GM13976 (cell line): ENCODE results near the gene TP53BP2.

Source experiments
- DNase-seq: peaks from one replicate; pipeline ENCODE4 v3.0.0; 2012; ENCODE audit warnings: low spot score
- CTCF ChIP-seq: IDR thresholded peaks from 2 replicates; pipeline ENCODE4 v1.5.1; 2012; ENCODE audit warnings: borderline replicate concordance, mild to moderate bottlenecking; ENCODE audit not compliant: insufficient read depth; ENCODE audit errors: extremely low read depth, missing control alignments, control extremely low read depth
- in situ Hi-C: fragments of 300-500 bp; cut with MboI; formaldehyde crosslinking; loops from one replicate; pipeline ENCODE4 v1.12.0; 2022; ENCODE audit warnings: low sequenced_read_pairs, mixed read lengths, inconsistent platforms; ENCODE audit not compliant: unreplicated experiment

Gene TP53BP2

DNA sequence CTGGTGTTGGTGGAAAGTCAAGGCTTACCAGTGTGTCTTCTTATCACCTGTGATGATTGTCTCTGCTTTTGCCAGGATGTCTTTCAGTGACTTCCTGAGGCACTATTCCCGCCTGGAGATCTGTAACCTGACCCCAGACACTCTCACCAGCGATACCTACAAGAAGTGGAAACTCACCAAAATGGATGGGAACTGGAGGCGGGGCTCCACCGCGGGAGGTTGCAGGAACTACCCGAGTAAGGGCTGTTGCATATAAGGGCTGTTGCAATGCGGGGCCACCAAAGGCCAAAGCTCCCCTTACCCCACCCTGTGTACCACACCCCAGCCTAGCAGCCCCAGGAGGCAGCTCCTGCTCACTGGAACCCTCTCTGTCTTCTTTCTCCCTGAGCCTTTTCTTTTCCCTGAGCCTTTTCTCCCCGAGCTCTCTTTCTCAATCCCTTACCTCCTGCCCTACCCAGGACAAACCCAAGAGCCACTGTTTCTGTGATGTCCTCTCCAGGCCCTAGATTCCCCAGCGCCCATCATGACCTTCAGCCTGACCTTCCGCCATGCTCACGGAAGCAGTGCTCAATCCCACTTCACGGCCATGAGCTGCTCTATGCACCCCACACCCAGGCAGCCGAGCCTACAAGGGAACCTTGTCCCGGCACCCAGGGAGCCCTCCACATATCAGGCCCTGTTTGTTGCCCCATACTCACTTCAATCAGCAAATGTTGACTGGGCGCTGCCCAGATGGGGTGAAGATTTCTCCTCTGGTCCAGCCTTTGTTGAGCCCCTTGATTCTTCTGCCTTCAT, 92.8 kb downstream of the TP53BP2 start:
- in situ Hi-C loops = no loop called here
- DNase-seq = no peak
- TF ChIP-seq CTCF = no peak

- DNase-seq = no peak
- no peak for TF ChIP-seq CTCF
- in situ Hi-C loops = no loop called here
Observed at GRCh38 chr1:223751696-223752095, 94.1 kb downstream of the TP53BP2 start.

DNA sequence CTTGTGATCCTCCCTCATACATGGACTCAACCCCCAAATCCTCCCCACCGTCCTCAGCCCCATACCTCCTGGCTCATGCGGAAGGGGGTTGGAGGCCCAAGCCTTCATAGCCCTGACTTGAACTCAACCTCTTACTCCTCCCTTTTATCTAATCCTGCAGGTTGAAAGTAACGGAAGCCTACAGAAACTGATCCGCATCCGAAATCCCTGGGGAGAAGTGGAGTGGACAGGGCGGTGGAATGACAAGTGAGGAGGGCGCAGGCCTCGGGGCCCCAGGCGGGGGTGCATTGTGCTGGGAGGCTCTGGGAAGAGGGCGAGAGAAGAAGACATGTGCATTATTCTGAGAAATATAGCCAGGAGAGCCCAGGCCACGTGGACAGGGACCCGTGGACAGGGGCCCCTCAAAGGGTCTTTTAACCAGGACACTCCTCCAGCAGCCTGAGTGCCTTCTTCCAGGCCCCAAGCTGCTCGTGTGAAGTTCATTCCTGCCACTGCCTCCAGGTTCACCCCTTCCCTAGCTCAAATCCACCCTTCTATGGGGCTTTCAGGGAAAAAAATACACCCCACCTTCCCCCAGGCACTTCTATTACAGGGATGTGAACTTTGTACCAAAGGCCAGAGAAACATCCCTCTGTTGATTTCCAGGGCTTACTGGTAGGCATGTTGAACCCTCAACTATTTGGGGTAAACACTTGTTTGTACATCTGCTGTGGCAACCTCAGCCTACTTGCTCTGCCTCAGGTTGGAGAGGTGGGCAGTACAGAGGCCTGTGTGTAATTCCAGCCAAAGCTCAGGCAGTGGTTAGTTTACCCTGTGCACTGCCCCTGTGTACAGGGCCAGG, 94.8 kb downstream of the TP53BP2 start:
- in situ Hi-C loops = no loop called here
- no peak for DNase-seq
- TF ChIP-seq CTCF = no peak

GRCh38 chr1:223748773-223749733, 96.7 kb downstream of the TP53BP2 start:
- peak; percentile 90 for TF ChIP-seq CTCF
- DNase-seq = peak; percentile 84

GRCh38 chr1:223748405-223748772, 97.4 kb downstream of the TP53BP2 start:
- no peak for TF ChIP-seq CTCF
- in situ Hi-C loops = loop anchor here (5.0 kb wide), 1 partner anchor 51 kb away; no protein-coding TSS in a partner anchor
- DNase-seq = no peak

More at GRCh38 chr1:223748773-223749733, 96.7 kb downstream of the TP53BP2 start:
- in situ Hi-C loops = loop anchor here (5.0 kb wide), 1 partner anchor 52 kb away; no protein-coding TSS in a partner anchor
